HCT116 (cell line): ENCODE results near the gene NSG1. TPM values are rescaled to one million over a fixed set of nuclear protein-coding genes. Genes with fewer than 3 reads are reported as not detected.

Experiments used
- ATAC-seq: fragments of 200-7000 bp; cut with Tn5 transposase; 2 replicates; pipeline ENCODE4 v1.9.1; 2020; ENCODE audit warnings: mild to moderate bottlenecking, moderate library complexity
- BruUV-seq: library from RNA; stranded (reverse); fragments of 400-500 nt; replicated peaks from 2 replicates; lab custom pipeline; 2021; lab: Mats Ljungman, UMichigan
- CTCF ChIA-PET: fragments of 300-600 bp; sonication (Branson Sonifier 250); formaldehyde crosslinking; loops from one replicate; lab custom pipeline; 2021; ENCODE audit warnings: antibody characterized with exemption; lab: Charles Lee
- POLR2A ChIA-PET: fragments of 300-600, 350-600 bp; sonication (Branson Sonifier 250); formaldehyde crosslinking; loops from one replicate; lab custom pipeline; 2021; ENCODE audit warnings: antibody characterized with exemption; lab: Charles Lee
- RAD21 ChIA-PET, 2 experiments: fragments of 300-600 bp; sonication (Branson Sonifier 250); formaldehyde crosslinking; loops; one replicate each; lab custom pipeline; 2023; ENCODE audit warnings: low total read pairs in 2 of 2; ENCODE audit not compliant: uncharacterized antibody in 2 of 2, unreplicated experiment in 2 of 2, low non-redundant PET in 1 of 2; lab: Charles Lee
- DNase-seq: peaks from one replicate; pipeline ENCODE4 v3.0.0-alpha.2; 2010; ENCODE audit warnings: low read depth, low spot score
- H2AFZ ChIP-seq: fragments of 200-600 bp; shearing (Covaris generic), sonication (generic); 2 replicates; pipeline ENCODE4 v1.6.1; 2017; ENCODE audit warnings: low read depth, mixed run types, mixed read lengths, antibody characterized with exemption, low read length; ENCODE audit not compliant: poor library complexity, severe bottlenecking
- H3K27ac ChIP-seq: 2 replicates; pipeline ENCODE4 v1.5.1; 2012; ENCODE audit warnings: low read depth, low read length
- H3K27me3 ChIP-seq: fragments of 200-600 bp; sonication (generic); 2 replicates; pipeline ENCODE4 v1.6.1; 2016; ENCODE audit warnings: mixed run types, low read length, mixed read lengths; ENCODE audit not compliant: insufficient read depth
- H3K36me3 ChIP-seq, 2 experiments: fragments of 200-500 bp in 1 of 2; fragments of 200-600 bp in 1 of 2; sonication (Bioruptor generic) in 1 of 2; sonication (generic) in 1 of 2; 2 replicates each; pipeline versions ENCODE4 v1.5.1 to v1.6.1; 2014 to 2016; ENCODE audit warnings: low read length in 2 of 2, inconsistent platforms in 1 of 2, mixed read lengths in 1 of 2, mixed run types in 1 of 2; ENCODE audit not compliant: insufficient read depth in 2 of 2, control insufficient read depth in 1 of 2
- H3K4me1 ChIP-seq, 2 experiments: fragments of 200-600 bp in 1 of 2; sonication (generic) in 1 of 2; 2 replicates each; pipeline versions ENCODE4 v1.5.1 to v1.6.1; 2012 to 2017; ENCODE audit warnings: low read length in 2 of 2, inconsistent platforms in 1 of 2, mild to moderate bottlenecking in 1 of 2, mixed read lengths in 1 of 2, mixed run types in 1 of 2, moderate library complexity in 1 of 2; ENCODE audit not compliant: insufficient read depth in 2 of 2, control insufficient read depth in 1 of 2
- H3K4me2 ChIP-seq: fragments of 200-600 bp; sonication (generic); 2 replicates; pipeline ENCODE4 v1.6.1; 2017; ENCODE audit warnings: mixed run types, low read length, mixed read lengths
- H3K4me3 ChIP-seq, 2 experiments: fragments of 200-600 bp in 1 of 2; sonication (generic) in 1 of 2; replicated peaks in 1 of 2; 2 replicates each; pipeline ENCODE4 v1.5.1; 2011 to 2016; ENCODE audit warnings: low read length in 2 of 2, control low read depth in 1 of 2, low read depth in 1 of 2, mild to moderate bottlenecking in 1 of 2, mixed read lengths in 1 of 2, mixed run types in 1 of 2
- H3K79me2 ChIP-seq: fragments of 200-600 bp; sonication (generic); 2 replicates; pipeline ENCODE4 v1.6.1; 2017; ENCODE audit warnings: mild to moderate bottlenecking, mixed run types, low read length, moderate library complexity, mixed read lengths; ENCODE audit not compliant: insufficient read depth
- H3K9ac ChIP-seq: fragments of 200-600 bp; sonication (generic); 2 replicates; pipeline ENCODE4 v1.6.1; 2016; ENCODE audit warnings: low read length, mixed read lengths
- H3K9me2 ChIP-seq: fragments of 200-600 bp; sonication (generic), shearing (Covaris generic); 2 replicates; pipeline ENCODE4 v1.6.1; 2017; ENCODE audit warnings: mixed run types, mild to moderate bottlenecking, moderate library complexity; ENCODE audit not compliant: insufficient read depth
- H3K9me3 ChIP-seq, 2 experiments: fragments of 200-500 bp in 1 of 2; fragments of 200-600 bp in 1 of 2; sonication (Bioruptor generic) in 1 of 2; sonication (generic) in 1 of 2; 2 replicates each; pipeline ENCODE4 v1.6.1; 2014 to 2017; ENCODE audit warnings: low read length in 2 of 2, mixed read lengths in 2 of 2, inconsistent platforms in 1 of 2, low read depth in 1 of 2, mild to moderate bottlenecking in 1 of 2, mixed run types in 1 of 2, moderate library complexity in 1 of 2; ENCODE audit not compliant: control insufficient read depth in 1 of 2, insufficient read depth in 1 of 2
- H4K20me1 ChIP-seq: fragments of 200-600 bp; sonication (generic), shearing (Covaris generic); 2 replicates; pipeline ENCODE4 v1.6.1; 2017; ENCODE audit warnings: mixed run types, mild to moderate bottlenecking, moderate library complexity; ENCODE audit not compliant: insufficient read depth
- CBX3 ChIP-seq: IDR thresholded peaks from 2 replicates; pipeline ENCODE4 v1.6.1; 2012; ENCODE audit warnings: low read depth
- EGR1 ChIP-seq: IDR thresholded peaks from 2 replicates; pipeline ENCODE4 v1.6.1; 2012; ENCODE audit warnings: low read depth
- ELF1 ChIP-seq: IDR thresholded peaks from 2 replicates; pipeline ENCODE4 v1.6.1; 2012; ENCODE audit warnings: low read depth, borderline replicate concordance
- EZH2 ChIP-seq: fragments of 200-600 bp; sonication (generic); IDR thresholded peaks from 2 replicates; pipeline ENCODE4 v1.6.1; 2017; ENCODE audit warnings: antibody characterized with exemption, mixed run types
- EZH2phosphoT487 ChIP-seq: fragments of 200-600 bp; IDR thresholded peaks from 2 replicates; pipeline ENCODE4 v1.6.1; 2018; ENCODE audit warnings: antibody characterized with exemption, borderline replicate concordance
- JUND ChIP-seq: IDR thresholded peaks from 2 replicates; pipeline ENCODE4 v1.6.1; 2012
- POLR2A ChIP-seq: IDR thresholded peaks from 2 replicates; pipeline ENCODE4 v1.7.0; 2011; ENCODE audit warnings: borderline replicate concordance; ENCODE audit not compliant: insufficient read depth, insufficient read length; ENCODE audit errors: extremely low read depth
- POLR2AphosphoS5 ChIP-seq: IDR thresholded peaks from 2 replicates; pipeline ENCODE4 v1.6.1; 2011; ENCODE audit warnings: mild to moderate bottlenecking, low read depth, low read length, moderate library complexity
- SIN3A ChIP-seq: IDR thresholded peaks from 2 replicates; pipeline ENCODE4 v1.6.1; 2012; ENCODE audit warnings: low read depth
- SP1 ChIP-seq: IDR thresholded peaks from 2 replicates; pipeline ENCODE4 v1.6.1; 2012; ENCODE audit warnings: low read depth
- SRF ChIP-seq: IDR thresholded peaks from 2 replicates; pipeline ENCODE4 v1.6.1; 2012; ENCODE audit warnings: low read depth
- YY1 ChIP-seq: IDR thresholded peaks from 2 replicates; pipeline ENCODE4 v1.6.1; 2011; ENCODE audit warnings: low read length, low read depth, moderate library complexity, mild to moderate bottlenecking; ENCODE audit not compliant: insufficient replicate concordance; ENCODE audit errors: extremely low read depth
- ZFX ChIP-seq: fragments of 450-650 bp; IDR thresholded peaks from 2 replicates; pipeline ENCODE4 v1.6.1; 2017
- ZNF274 ChIP-seq: fragments of 200-500 bp; sonication (Bioruptor generic); IDR thresholded peaks from 2 replicates; pipeline ENCODE4 v1.6.1; 2014; ENCODE audit warnings: mild to moderate bottlenecking, low read depth, low read length, inconsistent platforms
- intact Hi-C: fragments of 100-400 bp; cut with micrococcal nuclease; formaldehyde crosslinking; loops from 2 replicates; pipeline ENCODE4 v1.10.0; 2022
- total RNA-seq: library from RNA; stranded (reverse); gene quantifications from one replicate; pipeline ENCODE4 v1.2.1, GENCODE V29; 2021; ENCODE audit not compliant: unreplicated experiment
- TF ChIP-seq, protein P1 (sequence below): IDR thresholded peaks from 2 replicates; pipeline ENCODE4 v1.6.1; 2012
- TF ChIP-seq, protein P2 (sequence below): IDR thresholded peaks from 2 replicates; pipeline ENCODE4 v1.6.1; 2012
- TF ChIP-seq, protein P3 (sequence below): IDR thresholded peaks from 2 replicates; pipeline ENCODE4 v1.6.1; 2011; ENCODE audit warnings: mild to moderate bottlenecking, low read length, moderate library complexity; ENCODE audit not compliant: insufficient replicate concordance; ENCODE audit errors: extremely low read depth

NSG1 gene
- total RNA-seq, 1 experiment from 2014 or later, result 0.12 TPM

DNA sequence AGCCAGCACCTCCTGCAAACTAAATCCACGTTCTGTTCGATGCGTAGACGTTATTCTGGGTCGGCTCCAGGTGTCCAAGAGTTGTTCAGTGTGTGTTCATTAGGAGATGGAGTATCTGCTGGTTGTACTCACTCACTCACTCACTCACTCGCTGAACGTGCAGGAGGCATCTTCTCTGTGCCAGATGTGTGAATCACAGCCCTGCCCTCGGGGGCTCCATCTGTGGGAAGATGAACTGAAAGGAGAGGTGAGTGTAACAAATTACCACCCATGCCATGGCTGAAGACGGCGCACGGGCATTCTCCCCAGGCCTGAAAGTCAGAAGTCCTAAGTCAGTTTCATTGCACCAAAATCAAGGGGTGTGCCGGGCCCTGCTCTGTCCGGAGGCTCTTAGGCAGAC lies 16.1 kb downstream of the NSG1 start:
- Histone ChIP-seq H3K9me3 (no peaks in the 10 kb centered on the region), H4K20me1 (no peaks in the 10 kb centered on the region), H3K36me3 (no peaks in the 10 kb centered on the region), H3K27ac (no peak overlapping the region), H3K27me3 (peaks cover 3% of the 10 kb centered on the region; the same call in 1 of the 2 replicates), H3K79me2 (no peaks in the 10 kb centered on the region), H2AFZ (no peak overlapping the region), H3K9me2 (no peaks in the 10 kb centered on the region), H3K4me1 (peaks cover 0 to 2% of the 10 kb centered on the region in 2 experiments; a peak in 1 of 4 replicates), H3K4me2 (no peak overlapping the region), H3K9ac (no peak overlapping the region), H3K4me3 (no peak overlapping the region)
- no peak for DNase-seq
- ChIA-PET CTCF (no interaction called here), POLR2A (no interaction called here), RAD21 (no interaction called here)
- no TSS peak for BruUV-seq
- no peak for TF ChIP-seq YY1
- TF ChIP-seq POLR2A, result no peak
- TF ChIP-seq SP1, result no peak
- TF ChIP-seq SIN3A, result no peak
- no peak for TF ChIP-seq EGR1
- TF ChIP-seq ELF1, result no peak
- TF ChIP-seq, protein P1, sequence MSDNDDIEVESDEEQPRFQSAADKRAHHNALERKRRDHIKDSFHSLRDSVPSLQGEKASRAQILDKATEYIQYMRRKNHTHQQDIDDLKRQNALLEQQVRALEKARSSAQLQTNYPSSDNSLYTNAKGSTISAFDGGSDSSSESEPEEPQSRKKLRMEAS, result no peak
- no peak for TF ChIP-seq SRF
- TF ChIP-seq, protein P2, sequence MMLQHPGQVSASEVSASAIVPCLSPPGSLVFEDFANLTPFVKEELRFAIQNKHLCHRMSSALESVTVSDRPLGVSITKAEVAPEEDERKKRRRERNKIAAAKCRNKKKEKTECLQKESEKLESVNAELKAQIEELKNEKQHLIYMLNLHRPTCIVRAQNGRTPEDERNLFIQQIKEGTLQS, result no peak
- TF ChIP-seq EZH2, result no peak
- TF ChIP-seq JUND, result no peak
- TF ChIP-seq EZH2phosphoT487, result no peak
- no peak for TF ChIP-seq ZNF274
- TF ChIP-seq ZFX, result no peak
- TF ChIP-seq POLR2AphosphoS5, result no peak
- TF ChIP-seq, protein P3, sequence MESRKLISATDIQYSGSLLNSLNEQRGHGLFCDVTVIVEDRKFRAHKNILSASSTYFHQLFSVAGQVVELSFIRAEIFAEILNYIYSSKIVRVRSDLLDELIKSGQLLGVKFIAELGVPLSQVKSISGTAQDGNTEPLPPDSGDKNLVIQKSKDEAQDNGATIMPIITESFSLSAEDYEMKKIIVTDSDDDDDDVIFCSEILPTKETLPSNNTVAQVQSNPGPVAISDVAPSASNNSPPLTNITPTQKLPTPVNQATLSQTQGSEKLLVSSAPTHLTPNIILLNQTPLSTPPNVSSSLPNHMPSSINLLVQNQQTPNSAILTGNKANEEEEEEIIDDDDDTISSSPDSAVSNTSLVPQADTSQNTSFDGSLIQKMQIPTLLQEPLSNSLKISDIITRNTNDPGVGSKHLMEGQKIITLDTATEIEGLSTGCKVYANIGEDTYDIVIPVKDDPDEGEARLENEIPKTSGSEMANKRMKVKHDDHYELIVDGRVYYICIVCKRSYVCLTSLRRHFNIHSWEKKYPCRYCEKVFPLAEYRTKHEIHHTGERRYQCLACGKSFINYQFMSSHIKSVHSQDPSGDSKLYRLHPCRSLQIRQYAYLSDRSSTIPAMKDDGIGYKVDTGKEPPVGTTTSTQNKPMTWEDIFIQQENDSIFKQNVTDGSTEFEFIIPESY, result no peak
- TF ChIP-seq CBX3, result no peak
- intact Hi-C loops, result no loop called here
- no peak for ATAC-seq
